Nephron (organoid): ENCODE measurements around the gene IGF2BP2.

Experiments
- H3K27ac Mint-ChIP-seq, 3 experiments: 2 replicates each; pipeline ENCODE4 v1.8.0; 2020; ENCODE audit warnings: mixed read lengths in 3 of 3, mild to moderate bottlenecking in 2 of 3, moderate library complexity in 1 of 3
- H3K27me3 Mint-ChIP-seq: 2 replicates; pipeline ENCODE4 v1.8.0; 2021; ENCODE audit warnings: low read depth, mild to moderate bottlenecking, moderate library complexity, mixed read lengths
- H3K36me3 Mint-ChIP-seq: 2 replicates; pipeline ENCODE4 v1.8.0; 2020; ENCODE audit warnings: low read depth, mixed read lengths
- H3K4me1 Mint-ChIP-seq: 2 replicates; pipeline ENCODE4 v1.8.0; 2020; ENCODE audit warnings: mixed read lengths
- H3K4me3 Mint-ChIP-seq, 3 experiments: 2 replicates each; pipeline ENCODE4 v1.8.0; 2020; ENCODE audit warnings: mild to moderate bottlenecking in 3 of 3, mixed read lengths in 3 of 3, moderate library complexity in 2 of 3
- H3K9me3 Mint-ChIP-seq: 2 replicates; pipeline ENCODE4 v1.8.0; 2020; ENCODE audit warnings: mixed read lengths
- TF ChIP-seq, protein P1 (sequence below), 3 experiments: fragments of 200-600 bp; sonication (generic); IDR thresholded peaks; one replicate each; pipeline ENCODE4 v1.5.0; 2021; ENCODE audit warnings: antibody characterized with exemption in 3 of 3; ENCODE audit not compliant: unreplicated experiment in 3 of 3

The IGF2BP2 gene

GRCh38 chr3:185717121-185717520, 107.7 kb downstream of the IGF2BP2 start:
- peaks cover 55% of the 10 kb centered on the region for H3K4me1 Mint-ChIP-seq
- H3K27me3 Mint-ChIP-seq = no peaks in the 10 kb centered on the region
- no peak overlapping the region for H3K4me3 Mint-ChIP-seq
- H3K9me3 Mint-ChIP-seq = no peaks in the 10 kb centered on the region
- H3K36me3 Mint-ChIP-seq = peaks cover 27% of the 10 kb centered on the region
- TF ChIP-seq, protein P1, sequence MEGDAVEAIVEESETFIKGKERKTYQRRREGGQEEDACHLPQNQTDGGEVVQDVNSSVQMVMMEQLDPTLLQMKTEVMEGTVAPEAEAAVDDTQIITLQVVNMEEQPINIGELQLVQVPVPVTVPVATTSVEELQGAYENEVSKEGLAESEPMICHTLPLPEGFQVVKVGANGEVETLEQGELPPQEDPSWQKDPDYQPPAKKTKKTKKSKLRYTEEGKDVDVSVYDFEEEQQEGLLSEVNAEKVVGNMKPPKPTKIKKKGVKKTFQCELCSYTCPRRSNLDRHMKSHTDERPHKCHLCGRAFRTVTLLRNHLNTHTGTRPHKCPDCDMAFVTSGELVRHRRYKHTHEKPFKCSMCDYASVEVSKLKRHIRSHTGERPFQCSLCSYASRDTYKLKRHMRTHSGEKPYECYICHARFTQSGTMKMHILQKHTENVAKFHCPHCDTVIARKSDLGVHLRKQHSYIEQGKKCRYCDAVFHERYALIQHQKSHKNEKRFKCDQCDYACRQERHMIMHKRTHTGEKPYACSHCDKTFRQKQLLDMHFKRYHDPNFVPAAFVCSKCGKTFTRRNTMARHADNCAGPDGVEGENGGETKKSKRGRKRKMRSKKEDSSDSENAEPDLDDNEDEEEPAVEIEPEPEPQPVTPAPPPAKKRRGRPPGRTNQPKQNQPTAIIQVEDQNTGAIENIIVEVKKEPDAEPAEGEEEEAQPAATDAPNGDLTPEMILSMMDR (IDR thresholded peaks at IDR 0.05; ENCODE audit: unreplicated experiment in 3 of 3) = no peak
- peak overlapping the region; percentile 48 to 75 (median 70) for H3K27ac Mint-ChIP-seq

GRCh38 chr3:185716436-185717108, 108.3 kb downstream of the IGF2BP2 start:
- Mint-ChIP-seq H3K27ac (peak overlapping the region; percentile 20 to 70 (median 48)), H3K9me3 (no peaks in the 10 kb centered on the region), H3K27me3 (no peaks in the 10 kb centered on the region), H3K36me3 (peaks cover 25% of the 10 kb centered on the region), H3K4me1 (peaks cover 55% of the 10 kb centered on the region), H3K4me3 (peak overlapping the region in 1 of 3 experiments; percentile 2)
- TF ChIP-seq, protein P1 (IDR thresholded peaks at IDR 0.05; ENCODE audit: unreplicated experiment in 3 of 3) = no peak

DNA sequence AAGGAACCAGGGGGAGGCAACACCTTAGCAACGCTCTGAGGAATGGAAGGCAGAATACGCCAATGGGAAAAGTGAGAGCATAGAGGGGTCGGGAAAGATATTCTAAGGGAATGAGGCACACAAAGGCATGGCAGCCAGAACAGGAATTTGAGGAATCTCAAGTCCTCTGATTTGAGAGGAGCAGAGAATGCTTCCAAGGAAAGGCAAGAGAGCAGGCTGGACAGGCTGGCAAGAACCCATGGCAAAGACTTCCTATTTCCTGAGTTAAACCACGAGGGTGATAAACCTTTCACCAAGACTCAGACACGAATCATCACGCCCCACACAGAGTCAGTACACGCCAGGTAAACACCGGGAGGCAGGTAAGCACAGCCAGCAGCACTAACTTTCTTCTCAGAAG, 109.8 kb downstream of the IGF2BP2 start:
- Mint-ChIP-seq H3K27me3 (no peaks in the 10 kb centered on the region), H3K36me3 (peaks cover 22% of the 10 kb centered on the region), H3K27ac (peak overlapping the region; percentile 20 to 63 (median 62)), H3K9me3 (no peaks in the 10 kb centered on the region), H3K4me1 (peaks cover 59% of the 10 kb centered on the region), H3K4me3 (no peak overlapping the region)
- TF ChIP-seq, protein P1 (IDR thresholded peaks at IDR 0.05; ENCODE audit: unreplicated experiment in 3 of 3) = no peak

DNA sequence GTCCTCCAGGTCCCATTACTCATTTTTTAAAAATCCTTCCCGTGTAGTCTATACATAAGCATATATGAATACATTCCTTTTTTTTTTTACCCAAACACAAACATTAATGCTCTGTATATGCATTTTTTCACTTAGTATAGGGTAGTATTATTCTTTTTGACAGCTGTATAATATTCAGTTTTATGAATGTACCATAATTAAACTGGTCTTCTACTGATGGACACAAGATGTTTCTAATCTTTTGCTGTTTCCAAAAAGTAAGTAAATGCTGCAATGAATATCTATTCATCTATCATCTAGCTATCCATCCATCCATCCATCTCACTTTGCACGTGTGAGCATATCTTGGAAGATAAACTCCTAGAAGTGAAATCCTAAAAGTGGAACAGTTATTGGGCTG, 110.8 kb downstream of the IGF2BP2 start:
- H3K4me3 Mint-ChIP-seq = no peak overlapping the region
- H3K27me3 Mint-ChIP-seq = no peaks in the 10 kb centered on the region
- H3K9me3 Mint-ChIP-seq = no peaks in the 10 kb centered on the region
- H3K27ac Mint-ChIP-seq = no peak overlapping the region
- peaks cover 61% of the 10 kb centered on the region for H3K4me1 Mint-ChIP-seq
- TF ChIP-seq, protein P1 (IDR thresholded peaks at IDR 0.05; ENCODE audit: unreplicated experiment in 3 of 3) = no peak
- H3K36me3 Mint-ChIP-seq = peaks cover 12% of the 10 kb centered on the region

- H3K36me3 Mint-ChIP-seq = peaks cover 11% of the 10 kb centered on the region
- peaks cover 57% of the 10 kb centered on the region for H3K4me1 Mint-ChIP-seq
- TF ChIP-seq, protein P1 (IDR thresholded peaks at IDR 0.05; ENCODE audit: unreplicated experiment in 3 of 3) = no peak
- no peaks in the 10 kb centered on the region for H3K27me3 Mint-ChIP-seq
- H3K9me3 Mint-ChIP-seq = no peaks in the 10 kb centered on the region
- H3K4me3 Mint-ChIP-seq = no peak overlapping the region
- H3K27ac Mint-ChIP-seq = peak overlapping the region in 2 of 3 experiments; percentile 11 to 78
These were observed 111.8 kb downstream of the IGF2BP2 start for GRCh38 chr3:185713015-185713414.

- TF ChIP-seq, protein P1 (IDR thresholded peaks at IDR 0.05; ENCODE audit: unreplicated experiment in 3 of 3) = no peak
- H3K9me3 Mint-ChIP-seq = no peaks in the 10 kb centered on the region
- H3K4me1 Mint-ChIP-seq = peaks cover 53% of the 10 kb centered on the region
- no peak overlapping the region for H3K4me3 Mint-ChIP-seq
- H3K36me3 Mint-ChIP-seq = peaks cover 15% of the 10 kb centered on the region
- H3K27ac Mint-ChIP-seq = no peak overlapping the region
- no peaks in the 10 kb centered on the region for H3K27me3 Mint-ChIP-seq
These were observed 112.5 kb downstream of the IGF2BP2 start for GRCh38 chr3:185712337-185712736.
